A204.1 (cell line): ENCODE measurements around the gene CSNK1E.

Experiments
- FAIRE-seq: peaks from 2 replicates; lab custom pipeline; 2012; peaks lifted over from hg19 to GRCh38; lab: Jason Lieb, UNC

CSNK1E gene

DNA sequence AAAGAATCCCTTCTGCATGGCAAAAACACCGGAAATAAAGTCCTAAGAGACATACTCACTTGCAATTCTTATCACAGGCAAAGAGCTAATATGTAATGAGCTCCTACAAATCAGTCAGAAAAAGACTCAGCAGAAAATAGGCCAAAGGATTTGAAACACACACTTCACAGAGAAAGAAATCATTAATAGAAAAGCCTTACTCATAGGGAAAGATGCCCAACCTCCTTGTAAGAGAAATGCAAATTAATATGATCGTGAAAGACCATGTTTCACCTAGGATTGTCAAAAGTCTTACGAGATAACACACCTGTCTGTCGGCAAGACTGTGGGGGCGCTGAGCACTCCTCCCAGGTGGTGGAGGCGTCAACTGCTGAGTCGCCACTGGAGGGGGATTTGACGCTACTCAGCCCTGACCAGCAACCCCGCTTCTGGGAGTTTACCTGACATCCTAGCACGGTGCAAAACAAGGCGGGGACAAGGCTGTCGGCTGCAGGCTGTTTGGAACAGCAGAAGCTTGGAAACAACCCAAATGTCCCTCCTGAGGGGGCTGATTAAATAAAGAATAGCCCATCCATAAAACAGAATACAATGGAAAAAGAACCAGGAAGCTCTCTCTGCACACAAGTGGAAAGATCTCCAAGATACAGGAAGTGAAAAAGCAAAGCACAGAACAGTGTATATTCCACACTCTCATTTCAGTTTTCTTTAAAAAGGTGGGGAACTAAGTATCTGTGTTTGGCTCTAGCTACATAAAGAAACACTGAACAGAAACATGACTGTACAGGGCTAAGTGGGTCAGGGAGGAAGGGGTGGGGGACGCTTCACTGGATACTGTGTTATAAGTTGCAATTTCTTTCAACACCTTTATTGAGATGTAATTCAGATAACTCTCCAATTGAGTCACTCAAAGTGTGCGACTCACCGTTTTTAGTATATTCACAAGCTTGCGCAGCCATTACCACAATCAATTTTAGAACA lies 11.5 kb downstream of the CSNK1E start:
- FAIRE-seq: no peak

DNA sequence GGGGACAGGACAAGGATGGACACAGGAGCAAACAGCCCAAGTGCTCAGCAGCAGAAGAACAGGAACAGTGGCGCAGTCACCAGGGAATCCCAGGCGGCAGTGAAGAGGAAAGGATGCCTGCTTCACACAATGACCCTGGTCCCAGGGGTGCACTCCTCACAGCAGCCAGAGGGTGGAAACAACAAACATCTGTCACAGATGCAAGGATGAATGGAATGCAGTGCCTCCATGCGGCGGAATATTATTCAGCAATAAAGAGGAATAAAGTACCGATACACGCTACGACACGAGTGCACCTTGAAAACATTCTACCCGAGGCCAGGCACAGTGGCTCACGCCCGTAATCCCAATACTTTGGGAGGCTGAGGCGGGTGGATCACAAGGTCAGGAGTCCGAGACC lies 12.7 kb downstream of the CSNK1E start:
- FAIRE-seq: no peak

GRCh38 chr22:38303974-38304373 lies 13.3 kb downstream of the CSNK1E start:
- no peak for FAIRE-seq

- FAIRE-seq: no peak
Measured at GRCh38 chr22:38302906-38303305, 14.3 kb downstream of the CSNK1E start.

- FAIRE-seq: no peak
Measured at GRCh38 chr22:38300946-38301345, 16.3 kb downstream of the CSNK1E start.

DNA sequence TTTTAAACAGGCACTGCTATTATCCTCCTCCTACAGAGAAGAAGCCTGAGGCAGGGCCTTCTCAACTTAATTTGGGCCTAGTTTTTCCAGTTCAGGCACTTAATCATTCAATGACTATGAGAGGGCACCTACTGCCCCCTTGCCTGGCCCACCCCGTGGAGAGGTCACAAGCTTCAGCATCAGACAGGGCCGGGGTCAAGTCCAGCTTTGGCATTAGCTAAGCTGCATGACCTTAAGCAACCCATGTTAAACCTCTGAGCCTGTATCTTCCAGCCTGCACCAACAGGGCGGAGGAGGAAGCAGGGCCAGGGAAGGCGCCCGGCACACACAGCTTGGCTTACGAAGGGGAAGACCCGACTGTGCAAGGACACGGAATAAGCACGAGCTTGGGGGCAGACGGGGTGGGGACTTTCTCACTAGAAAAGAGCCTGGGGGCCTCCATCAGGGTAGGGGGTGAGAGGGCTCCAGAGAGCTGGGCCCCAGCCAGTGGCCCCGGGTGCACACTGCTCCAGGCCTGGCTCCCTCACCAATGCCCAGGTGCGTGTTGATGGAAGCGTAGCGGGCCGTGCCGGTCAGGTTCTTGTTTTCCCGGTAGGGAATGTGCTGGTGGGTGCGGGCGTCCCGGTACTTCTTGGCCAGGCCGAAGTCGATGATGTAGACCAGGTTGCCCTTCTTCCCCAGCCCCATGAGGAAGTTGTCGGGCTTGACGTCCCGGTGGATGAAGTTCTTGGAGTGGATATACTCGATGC lies 16.9 kb downstream of the CSNK1E start:
- FAIRE-seq: no peak

DNA sequence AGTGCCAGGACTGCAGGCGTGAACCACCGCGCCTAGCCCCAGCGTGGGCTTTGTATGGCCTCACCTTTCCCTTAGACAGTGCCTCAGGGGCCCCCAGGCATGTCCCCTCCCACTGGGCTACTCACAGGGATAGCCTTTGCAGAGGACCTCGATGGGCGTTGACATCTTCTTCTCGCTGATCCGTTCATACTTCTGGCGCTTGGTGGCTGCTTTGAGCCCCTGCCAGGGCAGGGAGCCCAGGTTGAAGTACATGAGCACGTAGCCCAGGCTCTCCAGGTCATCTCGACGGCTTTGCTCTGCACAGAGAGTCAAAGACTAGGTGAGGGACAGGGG lies 17.5 kb downstream of the CSNK1E start:
- FAIRE-seq: no peak

GRCh38 chr22:38298312-38299005 lies 18.8 kb downstream of the CSNK1E start:
- FAIRE-seq: no peak

GRCh38 chr22:38296372-38296771 lies 20.9 kb downstream of the CSNK1E start:
- no peak for FAIRE-seq

- no peak for FAIRE-seq
Measured at GRCh38 chr22:38295863-38296262, 21.4 kb downstream of the CSNK1E start.

- no peak for FAIRE-seq
Measured at GRCh38 chr22:38295339-38295738, 21.9 kb downstream of the CSNK1E start.

- FAIRE-seq: no peak
Measured at GRCh38 chr22:38294193-38294592, 23.0 kb downstream of the CSNK1E start.

DNA sequence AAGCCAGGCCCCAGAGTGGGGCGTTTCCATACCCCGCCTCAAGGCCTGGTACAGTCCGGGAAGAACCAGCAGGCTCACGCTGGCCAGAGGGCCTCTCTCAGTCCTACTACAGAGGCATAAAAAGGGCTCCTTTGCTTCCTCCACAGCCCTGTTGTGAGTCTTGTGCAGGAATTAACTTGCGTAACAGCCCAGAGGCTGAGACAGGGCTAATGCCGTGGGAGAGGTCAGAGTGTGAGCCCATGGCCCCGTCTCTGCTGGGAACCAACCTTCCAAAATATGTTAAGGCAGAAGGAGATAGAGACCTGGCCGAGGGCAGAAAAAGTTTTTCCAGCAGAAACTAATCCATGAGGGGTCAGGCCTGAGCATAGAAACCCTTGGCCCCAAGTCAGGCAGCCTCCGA lies 24.5 kb downstream of the CSNK1E start:
- no peak for FAIRE-seq

DNA sequence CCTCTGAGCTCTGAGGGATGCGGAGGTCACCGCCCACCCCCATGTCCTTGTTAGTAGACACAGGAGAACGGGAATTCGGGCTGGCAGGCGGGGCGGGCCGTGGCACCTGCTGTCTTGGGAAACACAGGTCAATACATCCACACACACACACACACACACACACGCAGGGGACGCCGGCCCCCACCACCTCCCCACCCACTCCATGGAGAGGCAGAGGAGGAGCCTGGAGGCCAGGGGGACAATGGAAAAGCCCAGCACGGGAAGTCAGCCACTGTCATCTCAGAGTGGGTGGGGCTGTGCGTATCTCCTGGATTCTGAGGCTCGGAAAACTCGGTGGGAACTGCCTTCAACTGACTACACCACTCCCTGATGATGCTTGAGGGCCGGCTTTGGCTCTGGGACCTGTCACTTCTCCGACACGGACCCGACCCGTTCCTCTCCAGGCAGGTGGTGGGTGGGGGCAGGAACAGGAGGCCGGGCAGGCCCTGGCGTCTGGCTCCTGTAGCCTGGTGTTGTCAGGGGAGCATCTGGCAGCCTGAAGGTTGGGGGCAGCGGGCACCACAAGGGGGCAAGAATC lies 25.9 kb downstream of the CSNK1E start:
- no peak for FAIRE-seq

- FAIRE-seq: no peak
Measured at GRCh38 chr22:38290347-38290746, 26.9 kb downstream of the CSNK1E start.

DNA sequence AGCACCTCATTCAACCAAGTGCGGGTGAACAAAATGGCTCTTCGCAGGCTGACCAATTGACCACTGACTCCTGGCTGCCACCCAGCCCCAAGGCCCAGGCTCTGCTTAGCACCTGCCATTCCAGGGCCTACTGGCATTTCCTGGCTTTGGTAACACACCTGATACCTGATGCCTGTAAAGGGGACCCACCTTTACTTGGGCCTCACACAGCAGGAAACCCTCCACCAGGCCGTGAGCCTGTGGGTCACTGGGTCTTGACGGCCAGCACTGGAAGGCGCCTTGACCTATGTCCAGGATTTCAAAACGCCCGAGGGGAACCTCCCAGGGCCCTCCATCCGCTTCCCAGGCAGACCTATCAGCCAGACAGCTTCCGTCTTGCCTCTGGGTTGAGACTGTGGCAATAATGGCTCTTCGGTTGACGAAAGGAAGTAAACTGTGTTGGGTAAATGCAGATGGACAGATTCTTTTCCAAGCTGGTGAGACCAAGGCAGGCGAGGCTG lies 27.6 kb downstream of the CSNK1E start:
- FAIRE-seq: no peak

GRCh38 chr22:38286915-38287669 lies 30.1 kb downstream of the CSNK1E start:
- no peak for FAIRE-seq

DNA sequence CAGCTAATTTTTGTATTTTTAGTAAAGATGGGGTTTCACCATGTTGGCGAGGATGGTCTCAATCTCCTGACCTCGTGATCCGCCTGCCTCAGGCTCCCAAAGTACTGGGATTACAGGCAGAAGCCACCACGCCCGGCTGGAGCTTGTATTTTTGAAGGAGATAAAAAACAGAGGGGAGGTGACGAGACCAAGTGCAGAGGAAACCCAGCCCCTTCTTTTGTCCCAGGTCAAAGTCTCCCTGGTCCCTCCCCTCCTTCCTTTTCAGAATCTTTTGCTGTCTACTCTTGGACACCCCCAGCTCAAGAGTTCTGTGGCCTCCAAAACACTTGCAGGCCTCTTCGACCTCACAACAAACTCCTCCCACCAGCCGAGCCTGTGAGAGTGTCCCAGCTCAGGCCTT lies 32.2 kb downstream of the CSNK1E start:
- no peak for FAIRE-seq

- no peak for FAIRE-seq
Measured at GRCh38 chr22:38284042-38284402, 33.2 kb downstream of the CSNK1E start.

DNA sequence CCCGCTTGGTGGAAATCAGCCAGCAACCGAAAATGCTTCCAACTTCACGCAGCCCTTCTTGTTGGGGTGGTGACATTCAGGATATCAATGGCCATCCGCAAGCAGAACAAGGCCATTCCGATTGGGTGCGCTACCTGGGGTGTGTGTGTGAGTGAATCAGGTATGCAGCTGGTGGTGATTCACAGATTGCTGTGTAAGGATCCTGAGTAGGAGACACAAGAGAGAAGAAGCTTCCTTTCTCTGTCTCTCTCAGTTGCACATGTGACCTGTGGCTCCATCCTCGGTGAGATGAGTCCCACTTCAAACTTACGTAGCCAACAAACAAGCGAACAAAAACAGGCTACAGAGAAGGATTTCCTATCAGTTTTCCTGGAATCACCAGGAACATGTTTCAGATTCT lies 34.8 kb downstream of the CSNK1E start:
- FAIRE-seq: no peak

- no peak for FAIRE-seq
Measured at GRCh38 chr22:38276166-38276565, 41.1 kb downstream of the CSNK1E start.
